Liver (tissue), 3 donors: ENCODE results near the gene PSAT1.
A peak's percentile ranks its signal among the peaks of the same experiment; 100 is the strongest.

Experiments used
- ATF3 ChIP-seq: IDR thresholded peaks from 2 replicates; pipeline ENCODE4 v1.6.1; 2016; ENCODE audit warnings: antibody characterized with exemption
- EGR1 ChIP-seq, 2 donors: IDR thresholded peaks; 2 replicates each; pipeline ENCODE4 v1.6.1; 2016 to 2018; ENCODE audit warnings: antibody characterized with exemption in 2 of 2, low read depth in 2 of 2
- FOXA2 ChIP-seq: IDR thresholded peaks from 2 replicates; pipeline ENCODE4 v1.6.1; 2016; ENCODE audit warnings: antibody characterized with exemption
- GABPA ChIP-seq, 2 donors: IDR thresholded peaks in 1 of 2; conservative IDR thresholded peaks in 1 of 2; 2 replicates each; pipeline ENCODE4 v1.6.1; 2016; ENCODE audit warnings: antibody characterized with exemption in 2 of 2, mild to moderate bottlenecking in 1 of 2, moderate library complexity in 1 of 2
- HNF4A ChIP-seq, 2 donors: conservative IDR thresholded peaks; 2 replicates each; pipeline ENCODE4 v1.6.1; 2016; ENCODE audit warnings: antibody characterized with exemption in 2 of 2, mild to moderate bottlenecking in 2 of 2
- HNF4G ChIP-seq: IDR thresholded peaks from 2 replicates; pipeline ENCODE4 v1.6.1; 2016; ENCODE audit warnings: antibody characterized with exemption
- JUND ChIP-seq, 2 donors: IDR thresholded peaks; 2 replicates each; pipeline ENCODE4 v1.6.1; 2016; ENCODE audit warnings: antibody characterized with exemption in 2 of 2
- NR2F2 ChIP-seq: IDR thresholded peaks from 2 replicates; pipeline ENCODE4 v1.6.1; 2016; ENCODE audit warnings: antibody characterized with exemption
- RAD21 ChIP-seq, 2 donors: IDR thresholded peaks; 2 replicates each; pipeline ENCODE4 v1.6.1; 2016; ENCODE audit warnings: antibody characterized with exemption in 2 of 2, mild to moderate bottlenecking in 2 of 2
- TAF1 ChIP-seq: conservative IDR thresholded peaks from 2 replicates; pipeline ENCODE4 v1.6.1; 2016; ENCODE audit warnings: antibody characterized with exemption, mild to moderate bottlenecking
- TF ChIP-seq, protein P1 (sequence below): fragments of 150-350 bp; IDR thresholded peaks from 2 replicates; pipeline ENCODE4 v1.5.1; 2017; ENCODE audit warnings: improper control_type of control experiment, low read depth, low read length; ENCODE audit not compliant: missing input control
- TF ChIP-seq, protein P2 (sequence below): IDR thresholded peaks from 2 replicates; pipeline ENCODE4 v1.6.1; 2016; ENCODE audit warnings: antibody characterized with exemption
- TF ChIP-seq, protein P3 (sequence below): IDR thresholded peaks from 2 replicates; pipeline ENCODE4 v1.6.1; 2016; ENCODE audit warnings: antibody characterized with exemption
- TF ChIP-seq, protein P4 (sequence below): IDR thresholded peaks from 2 replicates; pipeline ENCODE4 v1.6.1; 2016; ENCODE audit warnings: antibody characterized with exemption, mild to moderate bottlenecking
- donor health status: healthy.
- donor health status: healthy.

GRCh38 chr9:78272307-78272706 lies 24.6 kb upstream of the PSAT1 start:
- TF ChIP-seq GABPA (IDR thresholded peaks at IDR 0.05 in 1 of 2, conservative IDR thresholded peaks at IDR 0.05 in 1 of 2) (no peak), JUND (IDR thresholded peaks at IDR 0.05) (no peak), HNF4A (conservative IDR thresholded peaks at IDR 0.05) (peak; percentile 60 to 67), EGR1 (IDR thresholded peaks at IDR 0.05; ENCODE audit: low read depth in 2 of 2) (no peak), RAD21 (IDR thresholded peaks at IDR 0.05) (no peak), ATF3 (no peak), TAF1 (no peak), NR2F2 (no peak), FOXA2 (no peak), HNF4G (no peak)
- TF ChIP-seq, protein P1, sequence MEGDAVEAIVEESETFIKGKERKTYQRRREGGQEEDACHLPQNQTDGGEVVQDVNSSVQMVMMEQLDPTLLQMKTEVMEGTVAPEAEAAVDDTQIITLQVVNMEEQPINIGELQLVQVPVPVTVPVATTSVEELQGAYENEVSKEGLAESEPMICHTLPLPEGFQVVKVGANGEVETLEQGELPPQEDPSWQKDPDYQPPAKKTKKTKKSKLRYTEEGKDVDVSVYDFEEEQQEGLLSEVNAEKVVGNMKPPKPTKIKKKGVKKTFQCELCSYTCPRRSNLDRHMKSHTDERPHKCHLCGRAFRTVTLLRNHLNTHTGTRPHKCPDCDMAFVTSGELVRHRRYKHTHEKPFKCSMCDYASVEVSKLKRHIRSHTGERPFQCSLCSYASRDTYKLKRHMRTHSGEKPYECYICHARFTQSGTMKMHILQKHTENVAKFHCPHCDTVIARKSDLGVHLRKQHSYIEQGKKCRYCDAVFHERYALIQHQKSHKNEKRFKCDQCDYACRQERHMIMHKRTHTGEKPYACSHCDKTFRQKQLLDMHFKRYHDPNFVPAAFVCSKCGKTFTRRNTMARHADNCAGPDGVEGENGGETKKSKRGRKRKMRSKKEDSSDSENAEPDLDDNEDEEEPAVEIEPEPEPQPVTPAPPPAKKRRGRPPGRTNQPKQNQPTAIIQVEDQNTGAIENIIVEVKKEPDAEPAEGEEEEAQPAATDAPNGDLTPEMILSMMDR = no peak
- TF ChIP-seq, protein P2, sequence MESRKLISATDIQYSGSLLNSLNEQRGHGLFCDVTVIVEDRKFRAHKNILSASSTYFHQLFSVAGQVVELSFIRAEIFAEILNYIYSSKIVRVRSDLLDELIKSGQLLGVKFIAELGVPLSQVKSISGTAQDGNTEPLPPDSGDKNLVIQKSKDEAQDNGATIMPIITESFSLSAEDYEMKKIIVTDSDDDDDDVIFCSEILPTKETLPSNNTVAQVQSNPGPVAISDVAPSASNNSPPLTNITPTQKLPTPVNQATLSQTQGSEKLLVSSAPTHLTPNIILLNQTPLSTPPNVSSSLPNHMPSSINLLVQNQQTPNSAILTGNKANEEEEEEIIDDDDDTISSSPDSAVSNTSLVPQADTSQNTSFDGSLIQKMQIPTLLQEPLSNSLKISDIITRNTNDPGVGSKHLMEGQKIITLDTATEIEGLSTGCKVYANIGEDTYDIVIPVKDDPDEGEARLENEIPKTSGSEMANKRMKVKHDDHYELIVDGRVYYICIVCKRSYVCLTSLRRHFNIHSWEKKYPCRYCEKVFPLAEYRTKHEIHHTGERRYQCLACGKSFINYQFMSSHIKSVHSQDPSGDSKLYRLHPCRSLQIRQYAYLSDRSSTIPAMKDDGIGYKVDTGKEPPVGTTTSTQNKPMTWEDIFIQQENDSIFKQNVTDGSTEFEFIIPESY = no peak
- TF ChIP-seq, protein P3, sequence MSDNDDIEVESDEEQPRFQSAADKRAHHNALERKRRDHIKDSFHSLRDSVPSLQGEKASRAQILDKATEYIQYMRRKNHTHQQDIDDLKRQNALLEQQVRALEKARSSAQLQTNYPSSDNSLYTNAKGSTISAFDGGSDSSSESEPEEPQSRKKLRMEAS = no peak
- TF ChIP-seq, protein P4, sequence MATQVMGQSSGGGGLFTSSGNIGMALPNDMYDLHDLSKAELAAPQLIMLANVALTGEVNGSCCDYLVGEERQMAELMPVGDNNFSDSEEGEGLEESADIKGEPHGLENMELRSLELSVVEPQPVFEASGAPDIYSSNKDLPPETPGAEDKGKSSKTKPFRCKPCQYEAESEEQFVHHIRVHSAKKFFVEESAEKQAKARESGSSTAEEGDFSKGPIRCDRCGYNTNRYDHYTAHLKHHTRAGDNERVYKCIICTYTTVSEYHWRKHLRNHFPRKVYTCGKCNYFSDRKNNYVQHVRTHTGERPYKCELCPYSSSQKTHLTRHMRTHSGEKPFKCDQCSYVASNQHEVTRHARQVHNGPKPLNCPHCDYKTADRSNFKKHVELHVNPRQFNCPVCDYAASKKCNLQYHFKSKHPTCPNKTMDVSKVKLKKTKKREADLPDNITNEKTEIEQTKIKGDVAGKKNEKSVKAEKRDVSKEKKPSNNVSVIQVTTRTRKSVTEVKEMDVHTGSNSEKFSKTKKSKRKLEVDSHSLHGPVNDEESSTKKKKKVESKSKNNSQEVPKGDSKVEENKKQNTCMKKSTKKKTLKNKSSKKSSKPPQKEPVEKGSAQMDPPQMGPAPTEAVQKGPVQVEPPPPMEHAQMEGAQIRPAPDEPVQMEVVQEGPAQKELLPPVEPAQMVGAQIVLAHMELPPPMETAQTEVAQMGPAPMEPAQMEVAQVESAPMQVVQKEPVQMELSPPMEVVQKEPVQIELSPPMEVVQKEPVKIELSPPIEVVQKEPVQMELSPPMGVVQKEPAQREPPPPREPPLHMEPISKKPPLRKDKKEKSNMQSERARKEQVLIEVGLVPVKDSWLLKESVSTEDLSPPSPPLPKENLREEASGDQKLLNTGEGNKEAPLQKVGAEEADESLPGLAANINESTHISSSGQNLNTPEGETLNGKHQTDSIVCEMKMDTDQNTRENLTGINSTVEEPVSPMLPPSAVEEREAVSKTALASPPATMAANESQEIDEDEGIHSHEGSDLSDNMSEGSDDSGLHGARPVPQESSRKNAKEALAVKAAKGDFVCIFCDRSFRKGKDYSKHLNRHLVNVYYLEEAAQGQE = no peak
